Transverse colon (tissue), 4 donors: ENCODE results near the gene SLC16A9.
A peak's percentile ranks its signal among the peaks of the same experiment; 100 is the strongest.

Experiments
- CTCF ChIP-seq, 5 experiments: fragments of 200-600 bp in 3 of 5; fragments of 450-650 bp in 2 of 5; sonication (generic) in 3 of 5; IDR thresholded peaks; 1 replicate in 2 of 5; 2 replicates in 3 of 5; pipeline ENCODE4 v1.5.1; 2016 to 2017; ENCODE audit warnings: antibody characterized with exemption in 5 of 5, inconsistent platforms in 3 of 5, mild to moderate bottlenecking in 2 of 5, moderate library complexity in 1 of 5
- EP300 ChIP-seq: sonication (generic); formaldehyde crosslinking; IDR thresholded peaks from one replicate; pipeline ENCODE4 v1.6.1; 2017; ENCODE audit warnings: antibody characterized with exemption, low read depth
- POLR2A ChIP-seq: fragments of 450-650 bp; IDR thresholded peaks from one replicate; pipeline ENCODE4 v1.6.1; 2016; ENCODE audit warnings: antibody characterized with exemption, mild to moderate bottlenecking, moderate library complexity
- POLR2AphosphoS5 ChIP-seq, 3 donors: sonication (generic); formaldehyde crosslinking; IDR thresholded peaks; one replicate each; pipeline ENCODE4 v1.6.1; 2016; ENCODE audit warnings: antibody characterized with exemption in 3 of 3

GRCh38 chr10:59724098-59724938 is 14.7 kb upstream of the SLC16A9 start:
- no peak for TF ChIP-seq POLR2A
- no peak for TF ChIP-seq CTCF (IDR thresholded peaks at IDR 0.05)
- peak; percentile 31 for TF ChIP-seq EP300
- TF ChIP-seq POLR2AphosphoS5 (IDR thresholded peaks at IDR 0.05) = peak in 2 of 3 donors; percentile 46 to 59
